Heart left ventricle (tissue), 16 donors: ENCODE results near the gene NSFL1C. TPM values are rescaled to one million over a fixed set of nuclear protein-coding genes. Genes with fewer than 3 reads are reported as not detected.

ENCODE experiments used
- ATAC-seq, 4 donors: fragments of 200-7000 bp; cut with Tn5 transposase; one replicate each; pipeline ENCODE4 v1.9.1; 2020 to 2022; ENCODE audit warnings: moderate library complexity in 4 of 4, mild to moderate bottlenecking in 3 of 4, moderate number of reproducible peaks in 1 of 4
- DNase-seq, 5 donors: peaks; one replicate each; pipeline ENCODE4 v3.0.0-alpha.2; 2020
- H3K27ac ChIP-seq, 12 donors: fragments of 200-600 bp; sonication (generic) in 4 of 12; one replicate each; pipeline versions ENCODE4 v1.5.0 to v1.8.0; 2016 to 2022; ENCODE audit warnings: mild to moderate bottlenecking in 2 of 12
- H3K27me3 ChIP-seq, 9 donors: fragments of 200-600 bp; sonication (generic) in 2 of 9; one replicate each; pipeline versions ENCODE4 v1.5.1 to v1.8.0; 2016 to 2022; ENCODE audit warnings: mild to moderate bottlenecking in 3 of 9
- H3K36me3 ChIP-seq, 9 donors: fragments of 200-600 bp; sonication (generic) in 2 of 9; one replicate each; pipeline versions ENCODE4 v1.5.0 to v1.8.0; 2018 to 2022; ENCODE audit warnings: mild to moderate bottlenecking in 2 of 9
- H3K4me1 ChIP-seq, 12 donors: fragments of 200-600 bp; sonication (generic) in 4 of 12; one replicate each; pipeline versions ENCODE4 v1.5.0 to v1.8.0; 2016 to 2022; ENCODE audit warnings: mild to moderate bottlenecking in 3 of 12
- H3K4me3 ChIP-seq, 12 donors: fragments of 200-600 bp; sonication (generic) in 4 of 12; one replicate each; pipeline versions ENCODE4 v1.5.0 to v1.8.0; 2017 to 2022; ENCODE audit warnings: mild to moderate bottlenecking in 9 of 12, moderate library complexity in 4 of 12
- H3K9me3 ChIP-seq, 12 donors: fragments of 200-600 bp; sonication (generic) in 4 of 12; one replicate each; pipeline versions ENCODE4 v1.5.0 to v1.8.0; 2016 to 2022; ENCODE audit warnings: mild to moderate bottlenecking in 1 of 12
- POLR2A ChIP-seq, 2 donors: fragments of 450-650 bp; IDR thresholded peaks; one replicate each; pipeline ENCODE4 v1.6.1; 2017; ENCODE audit warnings: antibody characterized with exemption in 2 of 2, mild to moderate bottlenecking in 2 of 2, moderate library complexity in 2 of 2
- WGBS, 4 donors: extraction: QIAGEN DNeasy Blood & Tissue Kit in 2 of 4; methylation state at CpG; one replicate each; pipeline versions ENCODE4 v1.1.5 to v1.1.7; 2013 to 2018; 5-methylcytosine and 5-hydroxymethylcytosine counted together
- intact Hi-C, 10 donors: fragments of 100-400 bp; cut with DNase I; formaldehyde crosslinking; loops; one replicate each; pipeline versions ENCODE4 v1.11.1 to v1.14.2; 2022
- polyA plus RNA-seq, 2 donors: library from polyadenylated mRNA; stranded (reverse); fragments of 200-250 nt; gene quantifications; one replicate each; pipeline ENCODE4 v1.2.3, GENCODE V29; 2013
- total RNA-seq, 9 donors: library from RNA; depleted of rRNA in 2 of 9; stranded (reverse); fragments of >200 nt in 2 of 9; fragmentation: NEBNext Ultra II Directional in 3 of 9; extraction: Animal tissue kit (Norgen Biotek cat#: 25700) in 3 of 9; gene quantifications; one replicate each; pipeline versions ENCODE4 v1.1.0 to v1.2.4, GENCODE V29; 2016 to 2023
- TF ChIP-seq, protein P1 (sequence below), 12 donors: fragments of 200-600 bp; sonication (generic) in 4 of 12; IDR thresholded peaks; one replicate each; pipeline versions ENCODE4 v1.5.0 to v1.8.0; 2018 to 2022; ENCODE audit warnings: antibody characterized with exemption in 12 of 12, mild to moderate bottlenecking in 5 of 12
- donor health status: ischemic (EF 13 %, LVEDD 7.1; RV severe dilation, severe dysfunction).
- donor health status: healthy with polysubstance abuse.
- donor health status: DM: no; HTN: yes; CAD: no.
- donor health status: DM: no; HTN: no; CAD: no.
- donor health status: ischemic (EF 25% LVEDD 6.9; RV normal size, moderate dysfunction).
- donor health status: ischemic (EF 25% LVEDD 5.7; RV mildly dilated, moderate dysfunction).
- donor health status: healthy.
- donor health status: DM: yes; HTN: yes; CAD: no.
- donor health status: ischemic (EF 35%, LVEDD 5.7; RV mildly dilated, moderate dysfunction).
- donor health status: nonischemic (EF 11% LVEDD 7.7; RV severe dilation, severe dysfunction).
- donor health status: DM: yes; HTN: yes; CAD: no.
- donor health status: PGD.
- donor health status: ischemic (EF 29% LVEDD 5.4; RV normal size, mild dysfunction).
- donor health status: nonischemic (EF 23%, LVEDD 6.1; RV moderate dilation, normal function).

Gene NSFL1C
- total and polyA plus RNA-seq, 11 donors: 27.9 to 66.6 (median 55.8) TPM

GRCh38 chr20:1477896-1478490 is 11.3 kb upstream of the NSFL1C start:
- Histone ChIP-seq H3K9me3 (no peaks in the 10 kb centered on the region), H3K36me3 (peaks cover 0 to 19% (median 0%) of the 10 kb centered on the region in 9 donors), H3K27ac (no peak overlapping the region), H3K4me3 (no peak overlapping the region), H3K27me3 (no peaks in the 10 kb centered on the region), H3K4me1 (peaks cover 0 to 8% (median 0%) of the 10 kb centered on the region in 12 donors)
- DNase-seq: no peak
- WGBS, 4 donors: 73 to 89% (median 88%) methylated on average over 7 of the region's 7 CpGs
- ATAC-seq: no peak
- intact Hi-C loops: no loop called here
- TF ChIP-seq POLR2A (IDR thresholded peaks at IDR 0.05): no peak
- TF ChIP-seq, protein P1, sequence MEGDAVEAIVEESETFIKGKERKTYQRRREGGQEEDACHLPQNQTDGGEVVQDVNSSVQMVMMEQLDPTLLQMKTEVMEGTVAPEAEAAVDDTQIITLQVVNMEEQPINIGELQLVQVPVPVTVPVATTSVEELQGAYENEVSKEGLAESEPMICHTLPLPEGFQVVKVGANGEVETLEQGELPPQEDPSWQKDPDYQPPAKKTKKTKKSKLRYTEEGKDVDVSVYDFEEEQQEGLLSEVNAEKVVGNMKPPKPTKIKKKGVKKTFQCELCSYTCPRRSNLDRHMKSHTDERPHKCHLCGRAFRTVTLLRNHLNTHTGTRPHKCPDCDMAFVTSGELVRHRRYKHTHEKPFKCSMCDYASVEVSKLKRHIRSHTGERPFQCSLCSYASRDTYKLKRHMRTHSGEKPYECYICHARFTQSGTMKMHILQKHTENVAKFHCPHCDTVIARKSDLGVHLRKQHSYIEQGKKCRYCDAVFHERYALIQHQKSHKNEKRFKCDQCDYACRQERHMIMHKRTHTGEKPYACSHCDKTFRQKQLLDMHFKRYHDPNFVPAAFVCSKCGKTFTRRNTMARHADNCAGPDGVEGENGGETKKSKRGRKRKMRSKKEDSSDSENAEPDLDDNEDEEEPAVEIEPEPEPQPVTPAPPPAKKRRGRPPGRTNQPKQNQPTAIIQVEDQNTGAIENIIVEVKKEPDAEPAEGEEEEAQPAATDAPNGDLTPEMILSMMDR (IDR thresholded peaks at IDR 0.05): no peak

DNA sequence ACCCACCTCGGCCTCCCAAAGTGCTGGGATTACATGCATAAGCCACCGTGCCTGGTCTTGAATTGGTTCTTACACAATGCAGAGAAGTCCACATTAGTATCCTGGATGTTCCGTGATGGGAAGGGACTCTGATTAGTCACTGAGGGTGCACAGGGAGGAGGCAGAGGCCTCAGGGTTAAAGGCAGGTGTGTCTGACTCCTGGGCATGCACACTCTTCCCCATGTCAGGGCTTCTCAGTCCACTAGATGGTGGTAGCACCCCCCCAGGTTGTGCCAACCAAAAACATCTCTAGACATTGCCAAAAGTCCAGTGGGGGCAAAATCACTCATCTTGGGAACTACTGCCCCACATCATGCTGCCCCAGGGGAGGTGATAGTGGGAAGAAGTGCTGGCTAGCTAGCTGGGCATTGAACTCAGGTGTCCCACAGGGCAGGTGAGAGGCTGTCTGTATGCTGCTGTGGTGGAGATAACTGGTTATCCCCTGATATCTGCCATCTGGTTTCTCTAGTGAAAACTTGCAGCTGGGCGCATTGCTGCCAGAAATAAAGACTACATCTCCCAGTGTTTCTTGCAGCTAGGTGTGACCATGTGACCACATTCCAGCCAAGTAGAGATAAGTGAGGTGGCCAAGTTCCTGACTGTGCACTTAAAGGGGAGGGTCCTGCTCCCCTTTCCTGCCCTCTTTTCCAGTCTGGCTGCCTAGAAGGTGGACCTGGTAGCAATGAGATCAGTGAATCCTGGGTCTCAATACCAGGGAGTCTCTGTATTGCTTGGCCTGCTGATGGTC is 8.4 kb upstream of the NSFL1C start:
- peaks cover 0 to 27% (median 2%) of the 10 kb centered on the region in 12 donors for H3K4me1 ChIP-seq
- 77 to 85% (median 82%) methylated on average over 4 of the region's 4 CpGs for WGBS, 4 donors
- ATAC-seq: no peak
- no peak for TF ChIP-seq POLR2A (IDR thresholded peaks at IDR 0.05)
- TF ChIP-seq, protein P1 (IDR thresholded peaks at IDR 0.05): peak in 1 of 12 donors; percentile 9
- no peak overlapping the region for H3K27ac ChIP-seq
- DNase-seq: no peak
- H3K9me3 ChIP-seq: no peaks in the 10 kb centered on the region
- H3K27me3 ChIP-seq: no peaks in the 10 kb centered on the region
- H3K4me3 ChIP-seq: no peak overlapping the region
- intact Hi-C loops: no loop called here
- H3K36me3 ChIP-seq: peaks cover 0 to 17% (median 0%) of the 10 kb centered on the region in 9 donors

DNA sequence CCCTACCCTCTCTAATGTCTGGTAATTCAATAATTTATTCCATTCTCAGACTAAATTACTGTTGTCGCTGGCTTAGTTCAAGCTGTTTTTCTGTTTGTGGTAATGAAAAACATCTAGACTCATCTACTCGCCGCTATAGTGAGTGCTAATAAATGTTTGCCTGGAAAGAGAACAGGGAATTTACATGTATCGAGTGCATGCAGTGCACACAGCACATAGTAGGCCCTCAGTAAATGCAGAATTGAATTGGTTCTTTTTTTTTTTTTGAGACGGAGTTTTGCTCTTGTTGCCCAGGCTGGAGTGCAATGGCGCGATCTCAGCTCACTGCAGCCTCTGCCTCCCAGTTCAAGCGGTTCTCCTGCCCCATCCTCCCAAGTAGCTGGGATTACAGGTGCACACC is 7.7 kb upstream of the NSFL1C start:
- 93 to 96% (median 95%) methylated on average over 8 of the region's 8 CpGs for WGBS, 4 donors
- TF ChIP-seq, protein P1 (IDR thresholded peaks at IDR 0.05): no peak
- TF ChIP-seq POLR2A (IDR thresholded peaks at IDR 0.05): no peak
- no peaks in the 10 kb centered on the region for H3K27me3 ChIP-seq
- no peak overlapping the region for H3K27ac ChIP-seq
- intact Hi-C loops: no loop called here
- no peak overlapping the region for H3K4me3 ChIP-seq
- no peaks in the 10 kb centered on the region for H3K9me3 ChIP-seq
- H3K36me3 ChIP-seq: peaks cover 0 to 10% (median 0%) of the 10 kb centered on the region in 9 donors
- DNase-seq: no peak
- no peak for ATAC-seq
- peaks cover 0 to 33% (median 4%) of the 10 kb centered on the region in 12 donors for H3K4me1 ChIP-seq
